OCI-LY1 (cell line): ENCODE data around the gene CRACR2B.

Experiments used
- H2AFZ ChIP-seq: fragments of 200-600 bp; sonication (generic), shearing (Covaris generic); 2 replicates; pipeline ENCODE4 v1.6.0; 2014; ENCODE audit warnings: antibody characterized with exemption, mild to moderate bottlenecking, low read length
- H3F3A ChIP-seq: fragments of 200-600 bp; sonication (generic), shearing (Covaris generic); 2 replicates; pipeline ENCODE4 v1.6.0; 2014; ENCODE audit warnings: mild to moderate bottlenecking, antibody characterized with exemption, low read length, moderate library complexity; ENCODE audit not compliant: insufficient read depth
- H3K27ac ChIP-seq: fragments of 200-600 bp; sonication (generic); 2 replicates; pipeline ENCODE4 v1.5.1; 2014; ENCODE audit warnings: low read length, mixed run types, mild to moderate bottlenecking, low read depth; ENCODE audit not compliant: poor library complexity, severe bottlenecking
- H3K27me3 ChIP-seq: fragments of 200-600 bp; sonication (generic); 2 replicates; pipeline ENCODE4 v1.6.0; 2014; ENCODE audit warnings: antibody characterized with exemption, mild to moderate bottlenecking, low read length, moderate library complexity; ENCODE audit not compliant: insufficient read depth
- H3K36me3 ChIP-seq: fragments of 200-600 bp; sonication (generic); 2 replicates; pipeline ENCODE4 v1.6.1; 2014; ENCODE audit warnings: mild to moderate bottlenecking, antibody characterized with exemption, low read length, moderate library complexity, mixed read lengths; ENCODE audit not compliant: insufficient read depth
- H3K4me1 ChIP-seq: fragments of 200-600 bp; sonication (generic); 2 replicates; pipeline ENCODE4 v1.5.1; 2014; ENCODE audit warnings: mild to moderate bottlenecking, low read length, moderate library complexity; ENCODE audit not compliant: insufficient read depth, severe bottlenecking
- H3K4me2 ChIP-seq: fragments of 200-600 bp; sonication (generic), shearing (Covaris generic); 2 replicates; pipeline ENCODE4 v1.6.1; 2014; ENCODE audit warnings: low read length
- H3K4me3 ChIP-seq: fragments of 200-600 bp; sonication (generic); 2 replicates; pipeline ENCODE4 v1.5.1; 2014; ENCODE audit warnings: low read length, low read depth, mild to moderate bottlenecking, mixed read lengths; ENCODE audit not compliant: poor library complexity, severe bottlenecking
- H3K79me2 ChIP-seq: fragments of 200-600 bp; shearing (Covaris generic); 2 replicates; pipeline ENCODE4 v1.6.1; 2016; ENCODE audit warnings: mixed run types, low read length, mixed read lengths; ENCODE audit not compliant: insufficient read depth
- H3K9ac ChIP-seq: fragments of 200-600 bp; sonication (generic), shearing (Covaris generic); 2 replicates; pipeline ENCODE4 v1.6.1; 2014; ENCODE audit warnings: mild to moderate bottlenecking, low read length, mixed read lengths
- H3K9me2 ChIP-seq: fragments of 200-600 bp; sonication (generic), shearing (Covaris generic); 2 replicates; pipeline ENCODE4 v1.6.1; 2014; ENCODE audit warnings: low read depth, mild to moderate bottlenecking, low read length, mixed read lengths
- H3K9me3 ChIP-seq: fragments of 200-600 bp; shearing (Covaris generic); 2 replicates; pipeline ENCODE4 v1.6.1; 2014; ENCODE audit warnings: low read length, mixed read lengths
- H4K20me1 ChIP-seq: fragments of 200-600 bp; sonication (generic), shearing (Covaris generic); 2 replicates; pipeline ENCODE4 v1.6.0; 2016; ENCODE audit warnings: mild to moderate bottlenecking, low read length; ENCODE audit not compliant: insufficient read depth
- EZH2 ChIP-seq: fragments of 200-600 bp; sonication (generic), shearing (Covaris generic); IDR thresholded peaks from 2 replicates; pipeline ENCODE4 v1.8.0; 2017; ENCODE audit warnings: borderline replicate concordance, mixed run types, mild to moderate bottlenecking, antibody characterized with exemption, low read length, moderate library complexity, mixed read lengths
- TF ChIP-seq, protein P1 (sequence below): fragments of 200-600 bp; sonication (generic), shearing (Covaris generic); IDR thresholded peaks from 2 replicates; pipeline ENCODE4 v1.5.1; 2017; ENCODE audit warnings: mild to moderate bottlenecking, antibody characterized with exemption, low read length, moderate library complexity, mixed read lengths

CRACR2B gene

DNA sequence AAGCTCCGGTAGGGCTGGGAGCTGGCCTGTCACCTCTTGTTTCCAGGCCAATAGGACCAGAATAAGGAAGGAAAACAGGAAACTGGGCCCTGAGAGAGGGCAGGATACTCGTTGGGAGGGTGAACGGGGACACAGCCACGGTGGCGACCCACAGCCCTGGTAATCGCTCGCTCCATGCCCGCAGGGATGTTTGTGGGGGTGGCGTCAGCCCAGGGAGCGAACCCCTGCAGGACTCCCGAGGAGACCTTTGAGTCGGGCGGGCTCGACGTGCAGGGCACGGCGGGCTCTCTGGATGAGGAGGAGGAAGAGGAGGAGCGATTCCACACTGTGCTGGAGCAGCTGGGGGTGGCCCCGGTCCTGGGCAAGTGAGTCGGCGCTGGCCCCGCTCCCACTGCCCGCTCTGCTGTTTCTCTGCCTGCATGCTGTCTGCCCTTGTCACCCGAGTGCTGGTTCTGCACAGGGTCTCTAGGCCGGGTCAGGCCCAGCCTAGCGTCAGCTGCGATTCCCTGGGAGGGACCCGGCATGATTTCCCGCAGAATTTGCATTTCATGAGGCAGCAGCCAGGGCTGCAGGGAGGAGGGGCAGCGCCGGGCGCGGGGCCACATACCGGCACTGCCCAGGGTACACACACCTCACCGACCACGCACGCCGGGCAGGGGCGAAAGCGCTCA, 1.6 kb downstream of the CRACR2B start:
- Histone ChIP-seq H3K4me2 (peak overlapping the region; percentile 70), H3K4me3 (peak overlapping the region; percentile 47), H3K9ac (no peak overlapping the region), H2AFZ (no peak overlapping the region), H3K4me1 (peaks cover 31% of the 10 kb centered on the region), H3K9me2 (no peaks in the 10 kb centered on the region), H3K27me3 (peaks cover 22% of the 10 kb centered on the region), H3K79me2 (no peaks in the 10 kb centered on the region), H3K36me3 (peaks cover 14% of the 10 kb centered on the region), H3K9me3 (no peaks in the 10 kb centered on the region), H3K27ac (no peak overlapping the region), H4K20me1 (no peaks in the 10 kb centered on the region), H3F3A (no peaks in the 10 kb centered on the region)
- TF ChIP-seq, protein P1, sequence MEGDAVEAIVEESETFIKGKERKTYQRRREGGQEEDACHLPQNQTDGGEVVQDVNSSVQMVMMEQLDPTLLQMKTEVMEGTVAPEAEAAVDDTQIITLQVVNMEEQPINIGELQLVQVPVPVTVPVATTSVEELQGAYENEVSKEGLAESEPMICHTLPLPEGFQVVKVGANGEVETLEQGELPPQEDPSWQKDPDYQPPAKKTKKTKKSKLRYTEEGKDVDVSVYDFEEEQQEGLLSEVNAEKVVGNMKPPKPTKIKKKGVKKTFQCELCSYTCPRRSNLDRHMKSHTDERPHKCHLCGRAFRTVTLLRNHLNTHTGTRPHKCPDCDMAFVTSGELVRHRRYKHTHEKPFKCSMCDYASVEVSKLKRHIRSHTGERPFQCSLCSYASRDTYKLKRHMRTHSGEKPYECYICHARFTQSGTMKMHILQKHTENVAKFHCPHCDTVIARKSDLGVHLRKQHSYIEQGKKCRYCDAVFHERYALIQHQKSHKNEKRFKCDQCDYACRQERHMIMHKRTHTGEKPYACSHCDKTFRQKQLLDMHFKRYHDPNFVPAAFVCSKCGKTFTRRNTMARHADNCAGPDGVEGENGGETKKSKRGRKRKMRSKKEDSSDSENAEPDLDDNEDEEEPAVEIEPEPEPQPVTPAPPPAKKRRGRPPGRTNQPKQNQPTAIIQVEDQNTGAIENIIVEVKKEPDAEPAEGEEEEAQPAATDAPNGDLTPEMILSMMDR, result no peak
- no peak for TF ChIP-seq EZH2

GRCh38 chr11:829847-830294, 2.2 kb downstream of the CRACR2B start:
- Histone ChIP-seq H3K4me1 (peaks cover 31% of the 10 kb centered on the region), H3K27me3 (peaks cover 22% of the 10 kb centered on the region), H3K9me3 (no peaks in the 10 kb centered on the region), H3K27ac (no peak overlapping the region), H3K9ac (no peak overlapping the region), H4K20me1 (no peaks in the 10 kb centered on the region), H3K79me2 (no peaks in the 10 kb centered on the region), H2AFZ (no peak overlapping the region), H3K4me2 (peak overlapping the region; percentile 70), H3K9me2 (no peaks in the 10 kb centered on the region), H3K36me3 (peaks cover 10% of the 10 kb centered on the region), H3F3A (no peaks in the 10 kb centered on the region), H3K4me3 (peak overlapping the region; percentile 47)
- TF ChIP-seq, protein P1, result no peak
- no peak for TF ChIP-seq EZH2

DNA sequence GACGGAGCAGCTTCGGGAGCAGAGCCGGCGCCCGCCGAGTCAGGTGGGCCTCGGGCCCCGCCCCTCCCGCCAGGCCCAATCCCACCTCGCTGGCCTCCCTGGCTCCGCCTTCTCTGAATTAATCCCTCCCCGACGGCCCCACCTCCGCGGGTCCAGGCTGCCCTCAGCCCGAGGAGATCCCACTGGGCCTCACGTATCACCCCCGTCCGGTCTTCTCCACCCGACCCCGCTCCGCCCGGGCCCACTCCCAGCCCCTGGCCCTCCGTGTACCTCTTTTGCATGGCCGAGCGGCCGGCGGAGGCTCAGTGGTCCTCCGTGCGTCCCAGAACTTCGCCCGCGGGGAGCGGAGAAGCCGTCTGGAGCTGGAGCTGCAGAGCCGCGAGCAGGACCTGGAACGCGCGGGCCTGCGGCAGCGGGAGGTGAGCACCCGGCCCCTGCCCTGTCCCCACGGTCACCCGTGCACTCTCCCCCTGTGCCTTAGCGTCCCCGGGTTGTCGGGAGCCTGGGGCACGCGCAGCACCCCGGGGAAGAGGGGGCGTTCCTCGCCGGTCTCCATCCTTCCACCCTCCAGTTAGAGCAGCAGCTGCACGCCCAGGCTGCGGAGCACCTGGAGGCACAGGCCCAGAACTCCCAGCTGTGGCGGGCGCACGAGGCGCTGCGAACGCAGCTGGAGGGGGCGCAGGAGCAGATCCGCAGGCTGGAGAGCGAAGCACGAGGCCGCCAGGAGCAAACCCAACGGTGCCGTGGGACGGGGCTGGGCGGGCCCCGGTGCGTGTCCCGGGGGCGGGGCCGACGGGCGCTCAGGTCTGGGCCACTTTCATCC, 2.8 kb downstream of the CRACR2B start:
- Histone ChIP-seq H3K79me2 (no peaks in the 10 kb centered on the region), H3K9me3 (no peaks in the 10 kb centered on the region), H3K4me3 (peak overlapping the region; percentile 47), H2AFZ (no peak overlapping the region), H3K4me2 (peak overlapping the region; percentile 70), H3K9ac (no peak overlapping the region), H3K4me1 (peaks cover 31% of the 10 kb centered on the region), H3K9me2 (no peaks in the 10 kb centered on the region), H3K27ac (no peak overlapping the region), H3F3A (no peaks in the 10 kb centered on the region), H3K27me3 (peaks cover 22% of the 10 kb centered on the region), H4K20me1 (no peaks in the 10 kb centered on the region), H3K36me3 (peaks cover 3% of the 10 kb centered on the region)
- TF ChIP-seq EZH2, result no peak
- TF ChIP-seq, protein P1, result no peak
